GM19099 (cell line): ENCODE measurements around the gene KCNJ18.
"Not testable (repeated sequence)": the region's sequence is repeated elsewhere in the genome, so short reads cannot be mapped to it uniquely, and the experiment has no call there.

ENCODE experiments used
- POLR2A ChIP-seq: IDR thresholded peaks from 3 replicates; pipeline ENCODE4 v1.6.1; 2011; ENCODE audit warnings: low read depth; ENCODE audit not compliant: insufficient read length; ENCODE audit errors: extremely low read depth

KCNJ18 gene

DNA sequence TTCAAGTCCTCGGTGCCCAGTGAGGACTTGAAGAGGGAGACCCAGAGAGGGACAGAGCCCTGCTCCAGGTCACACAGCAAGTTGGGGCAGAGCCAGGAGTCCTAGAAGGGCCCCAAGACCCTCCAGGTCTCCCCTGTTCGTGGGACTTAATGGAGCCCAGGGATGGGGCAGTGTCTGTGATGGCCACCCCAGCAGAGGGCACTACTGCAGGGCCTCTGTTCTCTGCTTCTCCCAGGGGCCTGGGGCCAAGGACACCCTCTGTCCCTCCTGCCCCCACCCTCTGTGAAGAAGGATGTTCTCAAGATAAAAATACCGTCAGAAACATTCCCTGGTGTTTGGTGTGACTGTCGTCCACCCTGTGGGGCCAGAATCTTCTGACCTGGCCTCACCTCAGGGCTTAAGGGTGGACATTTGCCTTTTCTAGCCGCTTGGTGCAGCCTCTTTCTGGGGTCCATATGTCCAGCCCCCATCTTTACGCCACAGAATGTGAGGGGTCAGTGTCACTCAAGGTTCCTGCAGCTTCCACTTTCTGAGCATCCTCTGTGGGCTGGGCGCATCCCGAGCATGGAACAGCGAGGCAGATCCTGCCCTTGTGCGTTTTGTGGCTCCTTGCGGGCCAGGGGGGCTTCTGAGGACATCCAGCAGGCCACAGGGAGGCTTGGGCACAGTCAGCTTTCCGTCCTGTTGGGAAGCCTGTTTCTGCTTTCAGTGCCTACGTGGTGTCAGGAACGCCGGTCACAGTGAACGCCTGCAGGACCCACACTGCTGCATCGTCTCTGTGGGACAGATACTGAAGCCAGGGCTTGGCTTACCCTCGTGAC, at the start of gene KCNJ18:
Gene KCNJ18, plus strand, starts transcription at position 641 of the 821 bp plus-strand sequence. CDS start 10,264 bp downstream, outside the sequence.
- not testable (repeated sequence) for TF ChIP-seq POLR2A

DNA sequence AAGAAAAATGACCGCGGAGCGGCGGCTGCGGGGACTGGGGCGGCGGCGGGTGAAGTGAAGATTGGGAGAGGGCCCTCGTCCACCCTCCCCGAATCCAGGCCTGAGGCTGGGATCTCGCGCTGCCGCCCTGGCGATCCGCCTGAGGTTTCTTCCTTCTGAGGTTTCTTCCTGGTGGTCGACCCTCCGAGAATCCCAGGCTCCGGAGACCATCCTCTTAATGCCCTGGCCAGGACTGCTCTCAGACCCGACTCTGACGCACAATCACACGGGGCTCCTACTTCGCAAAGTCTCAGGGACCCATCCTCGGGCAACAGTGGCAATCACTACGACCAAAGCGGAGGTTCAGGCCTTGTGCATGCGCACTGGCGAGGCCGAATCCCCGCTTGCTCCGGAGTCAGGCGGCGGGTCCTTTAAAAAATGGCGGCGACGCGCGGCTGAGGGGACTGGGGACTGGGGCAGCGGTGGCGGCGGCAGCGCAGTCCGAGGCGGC, 18.0 kb upstream of the KCNJ18 start:
- TF ChIP-seq POLR2A: no peak

DNA sequence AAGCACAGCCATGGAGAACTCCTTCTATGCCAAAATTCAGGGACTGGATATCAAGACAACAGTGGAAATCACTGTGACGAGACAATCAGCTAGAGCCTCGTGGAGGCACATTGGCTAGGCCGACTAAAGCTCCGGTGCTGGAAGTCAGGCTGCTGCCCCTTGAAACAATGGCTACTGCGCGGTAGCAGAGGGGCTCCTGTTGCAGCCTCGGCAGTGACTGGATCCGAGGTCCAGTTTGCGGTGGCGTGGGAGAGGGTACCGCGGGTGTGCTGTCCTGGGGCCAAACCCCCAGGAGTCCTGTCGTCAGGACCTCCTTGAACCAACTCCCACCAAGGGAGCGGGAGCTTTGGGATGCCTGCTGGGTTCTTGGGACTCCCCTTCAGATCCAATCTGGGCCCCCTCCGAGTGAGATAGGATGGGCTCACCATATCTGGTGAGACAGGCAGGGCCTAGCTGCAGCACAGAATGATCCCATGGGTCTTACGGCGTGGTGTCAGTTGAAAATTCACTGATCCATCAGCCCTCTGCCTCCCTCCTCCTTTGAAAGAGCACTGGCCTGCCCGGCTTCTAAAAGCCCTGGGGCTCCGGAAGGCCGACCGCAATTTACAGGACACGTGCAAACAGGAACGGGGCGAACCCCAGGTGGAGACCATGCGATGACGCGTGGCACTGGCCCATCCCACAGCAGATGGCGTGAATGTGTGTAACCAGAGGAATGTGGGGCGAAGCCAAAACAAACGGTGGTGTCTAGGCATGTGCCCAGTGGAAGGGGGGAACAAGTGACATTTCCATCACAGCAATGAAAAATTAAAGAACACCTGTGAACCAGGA, 15.8 kb upstream of the KCNJ18 start:
- no peak for TF ChIP-seq POLR2A

DNA sequence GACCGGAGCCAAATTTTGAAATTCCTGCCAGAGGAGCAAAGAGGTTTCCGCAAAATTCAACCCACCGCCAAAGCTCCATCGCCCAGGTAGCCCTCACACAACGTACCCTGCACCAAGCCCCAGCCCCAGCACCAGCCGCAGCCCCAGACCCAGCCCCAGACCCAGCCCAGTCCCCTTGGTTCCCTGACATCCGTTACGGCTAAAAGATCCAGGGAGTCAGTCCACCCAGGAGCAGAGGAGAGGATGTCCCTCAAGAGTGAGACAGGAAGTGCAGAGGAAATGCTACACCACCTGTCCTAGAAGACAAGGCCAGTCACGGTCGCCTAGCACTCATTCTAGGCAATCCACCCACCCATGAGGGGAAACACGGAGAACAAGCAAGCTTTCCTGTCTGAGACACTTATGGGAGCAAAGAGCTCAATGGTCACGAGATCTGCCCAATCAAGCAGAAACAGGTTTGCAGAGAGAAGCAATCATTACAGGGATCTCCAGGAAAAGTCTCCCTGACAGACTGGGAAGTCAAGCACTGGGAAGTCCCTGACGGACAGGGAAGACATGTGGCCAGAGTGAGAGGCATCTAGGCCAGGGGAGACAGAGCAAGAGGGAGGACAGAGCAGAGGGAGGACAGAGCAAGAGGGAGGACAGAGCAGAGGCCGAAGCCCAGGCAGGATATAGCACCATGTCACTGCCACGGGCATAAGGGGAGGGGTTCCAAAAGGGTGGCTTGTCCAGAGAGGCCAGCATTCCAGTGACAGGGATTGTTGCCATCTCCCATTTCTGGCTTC, 15.0 kb upstream of the KCNJ18 start:
- no peak for TF ChIP-seq POLR2A

DNA sequence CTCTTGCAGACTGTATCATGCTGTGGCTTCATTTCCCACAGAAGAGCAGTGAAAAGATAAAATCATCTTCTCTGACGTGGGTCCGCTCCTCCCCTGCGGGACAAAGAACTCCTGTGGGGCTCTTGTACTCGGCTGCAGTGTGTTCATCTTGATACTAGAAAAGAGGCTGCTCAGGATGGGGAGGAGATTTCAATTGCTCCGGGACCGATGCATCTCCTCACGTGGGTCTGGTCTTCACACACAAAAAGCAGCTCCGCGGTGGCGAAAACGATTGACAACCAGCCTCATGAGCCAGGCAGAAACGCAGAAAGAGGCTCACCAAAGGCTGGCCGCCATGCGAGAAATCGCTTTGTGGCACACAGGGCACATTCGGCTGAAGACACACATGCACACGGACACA, 14.4 kb upstream of the KCNJ18 start:
- TF ChIP-seq POLR2A: no peak

DNA sequence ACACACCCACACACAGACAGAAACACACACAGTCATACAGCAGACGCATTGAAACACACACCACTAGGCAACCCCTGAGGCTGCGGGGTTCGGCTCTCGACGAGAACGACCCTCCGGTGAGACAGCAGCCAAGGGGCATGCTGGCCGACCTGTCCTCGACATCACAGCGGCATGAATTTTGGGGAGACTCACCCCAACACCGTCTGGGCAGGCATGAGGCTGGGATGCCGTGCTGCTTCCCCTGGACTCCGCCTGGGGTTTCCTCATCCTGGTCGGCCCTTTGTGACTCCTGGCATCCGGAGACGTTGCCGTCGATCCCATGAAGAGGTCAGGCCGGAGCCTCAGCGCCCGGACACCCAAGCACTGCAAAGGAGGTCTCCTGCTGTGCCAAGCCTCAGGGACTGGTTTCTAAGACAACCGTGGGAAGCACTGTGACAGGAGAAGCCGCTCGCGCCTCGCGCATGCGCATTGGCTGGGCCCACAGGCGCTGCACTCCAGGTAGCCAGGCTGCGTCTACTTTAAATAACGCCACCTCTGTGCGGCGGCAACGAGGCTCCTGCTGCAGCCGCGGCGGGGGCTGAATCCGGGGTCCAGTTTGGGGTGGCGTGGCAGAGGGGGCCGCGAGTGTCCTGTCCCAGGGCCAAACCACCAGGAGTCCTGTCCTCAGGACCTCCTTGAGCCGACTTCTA, 13.8 kb upstream of the KCNJ18 start:
- TF ChIP-seq POLR2A: no peak

DNA sequence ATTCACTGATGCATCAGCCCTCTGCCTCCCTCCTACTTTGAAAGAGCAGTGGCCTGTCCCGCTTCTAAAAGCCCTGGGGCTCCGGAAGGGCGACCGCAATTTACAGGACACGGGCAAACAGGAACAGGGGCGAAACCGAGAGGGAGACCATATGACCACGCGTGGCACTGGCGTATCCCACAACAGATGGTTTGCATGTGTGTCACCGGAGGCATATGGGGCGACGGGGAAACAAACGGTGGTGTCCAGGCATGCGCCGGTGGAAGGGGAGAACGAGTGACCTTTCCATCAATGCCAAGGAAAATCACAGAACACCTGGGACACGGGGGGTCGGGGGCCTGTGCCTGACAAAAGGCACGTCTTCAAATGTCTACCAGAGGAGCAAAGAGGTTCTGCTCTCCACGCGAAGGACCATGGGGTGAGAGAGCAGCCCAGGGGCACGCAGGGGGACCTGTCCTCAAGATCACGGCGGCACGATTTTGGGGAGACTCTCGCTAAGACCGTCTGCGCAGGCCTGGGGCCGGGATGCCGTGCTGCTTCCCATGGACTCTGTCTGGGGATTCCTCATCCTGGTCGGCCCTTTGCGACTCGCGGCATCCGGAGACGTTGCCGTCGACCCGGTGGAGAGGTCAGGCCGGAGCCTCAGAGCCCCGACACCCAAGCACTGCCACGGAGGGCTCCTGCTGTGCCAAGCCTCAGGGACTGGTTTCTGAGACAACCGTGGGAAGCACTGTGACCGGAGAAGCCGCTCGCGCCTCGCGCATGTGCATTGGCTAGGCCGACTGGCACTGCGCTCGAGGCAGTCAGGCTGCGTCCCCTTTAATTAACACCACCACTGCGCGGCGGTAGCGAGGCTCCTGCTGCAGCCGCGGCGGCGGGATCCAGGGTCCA, 12.8 kb upstream of the KCNJ18 start:
- no peak for TF ChIP-seq POLR2A

DNA sequence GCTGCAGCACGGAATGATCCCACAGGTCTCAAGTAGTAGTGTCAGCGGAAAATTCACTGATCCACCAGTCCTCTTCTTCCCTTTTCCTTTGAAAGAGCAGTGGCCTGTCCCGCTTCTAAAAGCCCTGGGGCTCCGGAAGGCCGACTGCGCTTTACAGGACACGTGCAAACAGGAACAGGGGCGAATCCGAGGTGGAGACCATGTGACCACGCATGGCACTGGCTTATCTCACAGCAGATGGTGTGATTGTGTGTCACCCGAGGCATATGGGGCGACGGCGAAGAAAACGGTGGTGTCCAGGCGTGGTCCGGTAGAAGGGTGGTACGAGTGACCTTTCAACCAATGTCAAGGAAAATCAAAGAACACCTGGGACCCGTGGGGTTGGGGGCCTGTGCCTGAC, 12.0 kb upstream of the KCNJ18 start:
- no peak for TF ChIP-seq POLR2A

DNA sequence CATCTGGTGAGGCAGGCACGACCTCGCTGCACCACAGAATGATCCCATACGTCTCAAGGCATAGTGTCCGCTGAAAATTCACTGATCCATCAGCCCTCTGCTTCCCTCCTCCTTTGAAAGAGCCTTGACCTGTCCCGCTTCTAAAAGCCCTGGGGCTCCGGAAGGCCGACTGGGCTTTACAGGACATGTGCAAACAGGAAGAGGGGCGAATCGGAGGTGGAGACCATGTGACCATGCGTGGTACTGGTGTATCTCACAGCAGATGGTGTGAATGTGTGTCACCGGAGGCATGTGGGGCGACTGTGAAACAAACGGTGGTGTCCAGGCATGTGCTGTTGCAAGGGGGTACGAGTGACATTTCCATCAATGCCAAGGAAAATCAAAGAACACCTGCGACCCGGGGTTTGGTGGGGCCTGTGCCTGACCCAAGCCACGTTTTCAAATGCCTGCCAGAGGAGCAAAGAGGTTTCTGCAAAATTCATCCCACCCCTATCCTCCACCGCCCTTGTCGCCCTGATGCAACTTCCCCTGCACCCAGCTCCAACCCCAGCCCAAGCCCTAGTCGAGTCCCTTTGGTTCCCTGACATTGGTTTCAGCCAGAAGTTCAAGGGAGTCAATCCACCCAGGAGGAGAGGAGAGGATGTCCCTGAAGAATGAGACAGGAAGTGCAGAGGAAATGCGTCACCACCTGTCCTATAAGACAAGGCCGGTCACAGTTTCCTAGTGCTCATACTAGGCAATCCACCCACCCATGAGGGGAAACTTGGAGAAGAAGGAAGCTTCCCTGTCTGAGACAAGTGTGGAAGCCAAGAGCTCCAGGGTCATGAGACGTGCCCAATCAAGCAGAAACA, 5.9 kb upstream of the KCNJ18 start:
- TF ChIP-seq POLR2A: no peak

DNA sequence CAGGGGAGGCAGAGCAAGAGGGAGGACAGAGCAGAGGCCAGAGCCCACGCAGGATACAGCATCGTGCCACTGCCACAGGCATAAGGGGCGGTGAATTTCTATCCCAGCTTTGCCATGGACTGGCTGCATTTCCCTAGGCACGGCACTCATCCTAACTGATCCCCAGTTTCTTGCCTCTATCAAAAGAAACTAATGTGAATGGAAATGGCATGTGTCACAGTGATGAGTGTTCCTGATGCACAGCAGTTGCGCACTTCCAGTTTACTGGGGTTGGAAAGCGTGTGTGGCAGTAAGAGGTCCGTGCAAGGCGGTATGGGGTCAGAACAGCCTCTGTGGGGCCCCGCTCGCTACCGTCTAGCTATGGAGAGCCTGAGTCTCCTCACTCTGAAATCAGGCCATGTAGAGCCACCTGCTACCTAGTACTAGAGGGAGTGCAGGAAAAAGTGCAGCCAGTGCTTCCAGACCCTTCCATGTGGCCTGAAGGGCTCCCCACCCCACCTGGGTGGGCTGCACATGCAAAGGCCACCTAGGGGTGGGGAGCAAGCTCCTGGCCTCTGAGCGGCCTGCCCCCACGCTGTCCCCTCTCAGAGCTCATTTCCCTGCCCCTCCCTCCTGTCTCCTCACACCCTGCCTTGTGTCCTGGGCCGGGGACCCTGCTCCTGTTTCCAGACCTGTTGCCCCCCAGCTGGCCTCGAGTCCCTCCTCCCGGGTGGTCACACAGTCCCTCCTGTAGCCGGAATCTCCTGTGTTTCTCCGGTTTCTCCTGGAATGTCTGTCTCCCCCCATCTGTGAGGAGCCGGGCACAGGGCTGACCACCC, 5.0 kb upstream of the KCNJ18 start:
- no peak for TF ChIP-seq POLR2A

DNA sequence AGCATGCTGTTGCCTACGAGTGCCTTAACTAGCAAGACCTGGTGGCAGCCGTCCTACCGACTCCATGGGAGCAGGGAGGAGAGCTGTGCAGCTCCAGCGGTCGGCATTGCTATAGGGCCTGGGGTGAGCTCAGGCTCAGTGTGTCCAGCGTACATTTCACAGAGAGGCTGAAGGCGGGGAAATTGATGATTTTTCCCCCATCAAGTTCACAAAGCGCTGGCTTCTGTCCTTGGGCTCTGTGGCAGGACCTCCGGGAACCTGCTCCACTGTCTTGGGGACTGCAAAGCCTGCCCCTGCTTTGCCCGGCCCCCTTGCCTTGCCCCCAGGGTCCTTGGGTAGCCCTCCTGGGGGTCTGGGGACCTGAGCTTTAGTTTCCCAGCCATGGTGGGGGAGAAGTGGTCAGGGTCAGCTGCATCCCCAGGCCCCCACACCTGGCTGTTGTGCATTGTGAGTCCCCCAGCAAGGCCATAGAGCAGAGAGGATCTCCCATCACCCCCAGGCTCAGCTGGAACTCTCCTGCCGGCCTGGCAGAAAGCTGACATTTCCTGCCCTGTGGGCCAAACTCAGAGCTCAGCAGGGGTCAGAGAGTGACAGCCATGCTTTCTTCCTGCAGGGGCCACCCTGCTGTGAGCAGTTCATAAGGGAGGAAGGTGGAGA, 3.9 kb upstream of the KCNJ18 start:
- TF ChIP-seq POLR2A: no peak
